Suprapubic skin (tissue), 4 donors: ENCODE measurements around the gene IQSEC3. TPM values are rescaled to one million over a fixed set of nuclear protein-coding genes. Genes with fewer than 3 reads are reported as not detected.

Experiments
- DNase-seq, 2 donors: peaks; one replicate each; pipeline ENCODE4 v3.0.0-alpha.2; 2019; ENCODE audit warnings: low spot score in 2 of 2
- H3K27ac ChIP-seq: fragments of 200-600 bp; sonication (generic); one replicate; pipeline ENCODE4 v1.5.1; 2019
- H3K27me3 ChIP-seq: fragments of 200-600 bp; sonication (generic); one replicate; pipeline ENCODE4 v1.5.1; 2019
- H3K36me3 ChIP-seq: fragments of 200-600 bp; sonication (generic); one replicate; pipeline ENCODE4 v1.5.1; 2019
- H3K4me1 ChIP-seq: fragments of 200-600 bp; sonication (generic); one replicate; pipeline ENCODE4 v1.5.1; 2019
- H3K4me3 ChIP-seq: fragments of 200-600 bp; sonication (generic); one replicate; pipeline ENCODE4 v1.5.1; 2019; ENCODE audit warnings: mild to moderate bottlenecking
- H3K9me3 ChIP-seq: fragments of 200-600 bp; sonication (generic); one replicate; pipeline ENCODE4 v1.5.1; 2019
- CTCF ChIP-seq, 2 donors: fragments of 200-600 bp in 1 of 2; fragments of 450-650 bp in 1 of 2; sonication (generic) in 1 of 2; IDR thresholded peaks; one replicate each; pipeline ENCODE4 v1.5.1; 2016 to 2019; ENCODE audit warnings: antibody characterized with exemption in 2 of 2, mild to moderate bottlenecking in 1 of 2, moderate library complexity in 1 of 2
- EP300 ChIP-seq: sonication (generic); formaldehyde crosslinking; IDR thresholded peaks from one replicate; pipeline ENCODE4 v1.6.1; 2017; ENCODE audit warnings: antibody characterized with exemption
- POLR2A ChIP-seq, 2 donors: fragments of 450-650 bp; IDR thresholded peaks; one replicate each; pipeline ENCODE4 v1.6.1; 2017; ENCODE audit warnings: antibody characterized with exemption in 2 of 2, mild to moderate bottlenecking in 2 of 2, moderate library complexity in 2 of 2
- POLR2AphosphoS5 ChIP-seq, 3 donors: sonication (generic); formaldehyde crosslinking; IDR thresholded peaks; one replicate each; pipeline ENCODE4 v1.6.1; 2017; ENCODE audit warnings: antibody characterized with exemption in 3 of 3
- WGBS: methylation state at CpG from one replicate; pipeline ENCODE4 v1.1.5; 2018; 5-methylcytosine and 5-hydroxymethylcytosine counted together
- total RNA-seq, 4 donors: library from RNA; depleted of rRNA; stranded (reverse); fragments of >200 nt; gene quantifications; one replicate each; pipeline ENCODE4 v1.1.0, GENCODE V29; 2016

IQSEC3 gene
- total RNA-seq, 4 donors from 2014 or later, result 0.18 to 0.21 TPM; not detected in 2

GRCh38 chr12:96543-96942, 30.0 kb downstream of the IQSEC3 start:
- TF ChIP-seq EP300 (no peak), POLR2A (IDR thresholded peaks at IDR 0.05) (no peak), CTCF (IDR thresholded peaks at IDR 0.05) (no peak), POLR2AphosphoS5 (IDR thresholded peaks at IDR 0.05) (no peak)
- Histone ChIP-seq H3K4me3 (no peak overlapping the region), H3K36me3 (no peaks in the 10 kb centered on the region), H3K27ac (no peak overlapping the region), H3K27me3 (peaks cover 47% of the 10 kb centered on the region), H3K9me3 (no peaks in the 10 kb centered on the region), H3K4me1 (peaks cover 5% of the 10 kb centered on the region)
- 94% methylated on average over 1 of the region's 1 CpG for WGBS
- DNase-seq, result no peak

- peaks cover 5% of the 10 kb centered on the region for H3K4me1 ChIP-seq
- H3K9me3 ChIP-seq, result no peaks in the 10 kb centered on the region
- TF ChIP-seq CTCF (IDR thresholded peaks at IDR 0.05), result no peak
- no peak for TF ChIP-seq EP300
- TF ChIP-seq POLR2A (IDR thresholded peaks at IDR 0.05), result no peak
- no peak for TF ChIP-seq POLR2AphosphoS5 (IDR thresholded peaks at IDR 0.05)
- no peaks in the 10 kb centered on the region for H3K36me3 ChIP-seq
- no peak overlapping the region for H3K4me3 ChIP-seq
- DNase-seq, result no peak
- WGBS, result 22% methylated on average over 11 of the region's 12 CpGs
- H3K27me3 ChIP-seq, result peaks cover 63% of the 10 kb centered on the region
- H3K27ac ChIP-seq, result no peak overlapping the region
These were observed 32.4 kb downstream of the IQSEC3 start for GRCh38 chr12:98924-99352.

GRCh38 chr12:99605-100004, 33.0 kb downstream of the IQSEC3 start:
- H3K9me3 ChIP-seq, result no peaks in the 10 kb centered on the region
- peaks cover 9% of the 10 kb centered on the region for H3K4me1 ChIP-seq
- WGBS, result 28% methylated on average over 13 of the region's 13 CpGs
- TF ChIP-seq POLR2AphosphoS5 (IDR thresholded peaks at IDR 0.05) (no peak), CTCF (IDR thresholded peaks at IDR 0.05) (no peak), EP300 (no peak), POLR2A (IDR thresholded peaks at IDR 0.05) (no peak)
- DNase-seq, result no peak
- H3K4me3 ChIP-seq, result no peak overlapping the region
- no peak overlapping the region for H3K27ac ChIP-seq
- peaks cover 61% of the 10 kb centered on the region for H3K27me3 ChIP-seq
- H3K36me3 ChIP-seq, result no peaks in the 10 kb centered on the region

- no peaks in the 10 kb centered on the region for H3K9me3 ChIP-seq
- DNase-seq, result no peak
- H3K27ac ChIP-seq, result no peak overlapping the region
- H3K27me3 ChIP-seq, result peaks cover 69% of the 10 kb centered on the region
- TF ChIP-seq POLR2AphosphoS5 (IDR thresholded peaks at IDR 0.05) (no peak), POLR2A (IDR thresholded peaks at IDR 0.05) (no peak), EP300 (no peak), CTCF (IDR thresholded peaks at IDR 0.05) (no peak)
- H3K4me3 ChIP-seq, result no peak overlapping the region
- 70% methylated on average over 14 of the region's 15 CpGs for WGBS
- no peaks in the 10 kb centered on the region for H3K36me3 ChIP-seq
- peaks cover 10% of the 10 kb centered on the region for H3K4me1 ChIP-seq
These were observed 35.7 kb downstream of the IQSEC3 start for GRCh38 chr12:101969-102878.

GRCh38 chr12:102879-103168, 36.3 kb downstream of the IQSEC3 start:
- no peak for DNase-seq
- Histone ChIP-seq H3K36me3 (no peaks in the 10 kb centered on the region), H3K4me1 (peaks cover 10% of the 10 kb centered on the region), H3K27me3 (peaks cover 63% of the 10 kb centered on the region), H3K9me3 (no peaks in the 10 kb centered on the region), H3K4me3 (no peak overlapping the region), H3K27ac (no peak overlapping the region)
- WGBS, result 61% methylated on average over 7 of the region's 7 CpGs
- TF ChIP-seq CTCF (IDR thresholded peaks at IDR 0.05), result no peak
- no peak for TF ChIP-seq POLR2AphosphoS5 (IDR thresholded peaks at IDR 0.05)
